GM12878 (cell line): Measurements from ENCODE around the gene TEC.

Experiments
- BHLHE40 ChIP-seq, 2 experiments: fragments of 450-650 bp in 1 of 2; IDR thresholded peaks; 2 replicates each; pipeline ENCODE4 v1.6.1; 2011 to 2017; ENCODE audit warnings: low read depth in 2 of 2, borderline replicate concordance in 1 of 2, improper control_type of control experiment in 1 of 2, low read length in 1 of 2, mild to moderate bottlenecking in 1 of 2
- FOS ChIP-seq: IDR thresholded peaks from 3 replicates; pipeline ENCODE4 v1.6.1; 2011; ENCODE audit warnings: borderline replicate concordance; ENCODE audit not compliant: insufficient read length; ENCODE audit errors: extremely low read depth
- KAT2A ChIP-seq: conservative IDR thresholded peaks from 2 replicates; pipeline ENCODE4 v1.6.1; 2011; ENCODE audit warnings: low read depth, low read length; ENCODE audit not compliant: control insufficient read depth
- MYC ChIP-seq: IDR thresholded peaks from 2 replicates; pipeline ENCODE4 v1.6.1; 2011; ENCODE audit warnings: mild to moderate bottlenecking, low read length, moderate library complexity, inconsistent platforms; ENCODE audit not compliant: insufficient read depth, insufficient replicate concordance, insufficient read length, severe bottlenecking
- POLR2A ChIP-seq: IDR thresholded peaks from 2 replicates; pipeline ENCODE4 v1.6.1; 2011; ENCODE audit warnings: low read depth, mild to moderate bottlenecking, low read length
- POLR2AphosphoS5 ChIP-seq: IDR thresholded peaks from 2 replicates; pipeline ENCODE4 v1.6.1; 2011; ENCODE audit warnings: mild to moderate bottlenecking, low read length, inconsistent platforms
- POU2F2 ChIP-seq: IDR thresholded peaks from 3 replicates; pipeline ENCODE4 v1.6.1; 2011; ENCODE audit warnings: low read depth, mild to moderate bottlenecking, low read length, borderline replicate concordance
- TARDBP ChIP-seq: IDR thresholded peaks from 2 replicates; pipeline ENCODE4 v1.6.1; 2016; ENCODE audit warnings: borderline replicate concordance
- TCF12 ChIP-seq: IDR thresholded peaks from 2 replicates; pipeline ENCODE4 v1.6.1; 2011; ENCODE audit warnings: low read depth, mild to moderate bottlenecking, low read length
- TCF7 ChIP-seq: IDR thresholded peaks from 2 replicates; pipeline ENCODE4 v1.6.1; 2014; ENCODE audit warnings: antibody characterized with exemption, borderline replicate concordance
- TF ChIP-seq, protein P1 (sequence below), 3 experiments: IDR thresholded peaks in 2 of 3; conservative IDR thresholded peaks in 1 of 3; 2 replicates each; pipeline ENCODE4 v1.5.1; 2011; ENCODE audit warnings: low read depth in 3 of 3, low read length in 3 of 3, mild to moderate bottlenecking in 3 of 3, control low read depth in 2 of 3, moderate library complexity in 2 of 3, inconsistent platforms in 1 of 3, mixed read lengths in 1 of 3; ENCODE audit not compliant: control insufficient read depth in 2 of 3, insufficient read depth in 1 of 3; ENCODE audit errors: extremely low read depth in 1 of 3
- TF ChIP-seq, protein P2 (sequence below): IDR thresholded peaks from 2 replicates; pipeline ENCODE4 v1.6.1; 2012; ENCODE audit warnings: low read length, inconsistent platforms
- TF ChIP-seq, protein P3 (sequence below): IDR thresholded peaks from 2 replicates; pipeline ENCODE4 v1.6.1; 2011; ENCODE audit warnings: low read depth, low read length, improper control_type of control experiment, borderline replicate concordance

DNA sequence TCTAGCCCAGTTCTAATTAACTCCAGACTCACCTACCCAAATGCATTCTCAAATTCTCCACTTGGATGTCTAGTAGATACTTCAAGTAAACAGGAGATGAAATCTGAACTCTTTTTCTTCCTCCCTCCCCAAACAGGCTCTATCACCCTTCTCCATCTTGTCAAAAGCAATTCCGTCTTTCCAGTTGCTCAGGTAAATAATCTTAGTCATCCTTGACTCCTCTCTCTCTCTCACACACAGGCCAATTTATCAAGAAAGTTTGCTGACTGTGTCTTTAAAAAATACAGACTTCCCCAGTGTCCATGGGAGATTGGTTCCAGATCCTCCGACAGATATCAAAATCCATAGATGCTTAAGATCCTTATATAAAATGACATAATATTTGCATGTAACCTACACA is 148.5 kb downstream of the TEC start:
- no peak for TF ChIP-seq POU2F2
- TF ChIP-seq POLR2A: no peak
- TF ChIP-seq, protein P1, sequence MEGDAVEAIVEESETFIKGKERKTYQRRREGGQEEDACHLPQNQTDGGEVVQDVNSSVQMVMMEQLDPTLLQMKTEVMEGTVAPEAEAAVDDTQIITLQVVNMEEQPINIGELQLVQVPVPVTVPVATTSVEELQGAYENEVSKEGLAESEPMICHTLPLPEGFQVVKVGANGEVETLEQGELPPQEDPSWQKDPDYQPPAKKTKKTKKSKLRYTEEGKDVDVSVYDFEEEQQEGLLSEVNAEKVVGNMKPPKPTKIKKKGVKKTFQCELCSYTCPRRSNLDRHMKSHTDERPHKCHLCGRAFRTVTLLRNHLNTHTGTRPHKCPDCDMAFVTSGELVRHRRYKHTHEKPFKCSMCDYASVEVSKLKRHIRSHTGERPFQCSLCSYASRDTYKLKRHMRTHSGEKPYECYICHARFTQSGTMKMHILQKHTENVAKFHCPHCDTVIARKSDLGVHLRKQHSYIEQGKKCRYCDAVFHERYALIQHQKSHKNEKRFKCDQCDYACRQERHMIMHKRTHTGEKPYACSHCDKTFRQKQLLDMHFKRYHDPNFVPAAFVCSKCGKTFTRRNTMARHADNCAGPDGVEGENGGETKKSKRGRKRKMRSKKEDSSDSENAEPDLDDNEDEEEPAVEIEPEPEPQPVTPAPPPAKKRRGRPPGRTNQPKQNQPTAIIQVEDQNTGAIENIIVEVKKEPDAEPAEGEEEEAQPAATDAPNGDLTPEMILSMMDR (IDR thresholded peaks at IDR 0.05 in 2 of 3, conservative IDR thresholded peaks at IDR 0.05 in 1 of 3; ENCODE audit: control insufficient read depth in 2 of 3, extremely low read depth in 1 of 3, insufficient read depth in 1 of 3, low read depth in 3 of 3, low read length in 3 of 3): no peak
- no peak for TF ChIP-seq POLR2AphosphoS5
- TF ChIP-seq, protein P2, sequence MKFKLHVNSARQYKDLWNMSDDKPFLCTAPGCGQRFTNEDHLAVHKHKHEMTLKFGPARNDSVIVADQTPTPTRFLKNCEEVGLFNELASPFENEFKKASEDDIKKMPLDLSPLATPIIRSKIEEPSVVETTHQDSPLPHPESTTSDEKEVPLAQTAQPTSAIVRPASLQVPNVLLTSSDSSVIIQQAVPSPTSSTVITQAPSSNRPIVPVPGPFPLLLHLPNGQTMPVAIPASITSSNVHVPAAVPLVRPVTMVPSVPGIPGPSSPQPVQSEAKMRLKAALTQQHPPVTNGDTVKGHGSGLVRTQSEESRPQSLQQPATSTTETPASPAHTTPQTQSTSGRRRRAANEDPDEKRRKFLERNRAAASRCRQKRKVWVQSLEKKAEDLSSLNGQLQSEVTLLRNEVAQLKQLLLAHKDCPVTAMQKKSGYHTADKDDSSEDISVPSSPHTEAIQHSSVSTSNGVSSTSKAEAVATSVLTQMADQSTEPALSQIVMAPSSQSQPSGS: no peak
- TF ChIP-seq MYC: no peak
- no peak for TF ChIP-seq BHLHE40 (IDR thresholded peaks at IDR 0.05; ENCODE audit: borderline replicate concordance in 1 of 2, low read depth in 2 of 2, low read length in 1 of 2)
- no peak for TF ChIP-seq TCF7
- TF ChIP-seq TARDBP: no peak
- no peak for TF ChIP-seq TCF12
- TF ChIP-seq FOS: no peak
- TF ChIP-seq, protein P3, sequence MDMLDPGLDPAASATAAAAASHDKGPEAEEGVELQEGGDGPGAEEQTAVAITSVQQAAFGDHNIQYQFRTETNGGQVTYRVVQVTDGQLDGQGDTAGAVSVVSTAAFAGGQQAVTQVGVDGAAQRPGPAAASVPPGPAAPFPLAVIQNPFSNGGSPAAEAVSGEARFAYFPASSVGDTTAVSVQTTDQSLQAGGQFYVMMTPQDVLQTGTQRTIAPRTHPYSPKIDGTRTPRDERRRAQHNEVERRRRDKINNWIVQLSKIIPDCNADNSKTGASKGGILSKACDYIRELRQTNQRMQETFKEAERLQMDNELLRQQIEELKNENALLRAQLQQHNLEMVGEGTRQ: no peak
- TF ChIP-seq KAT2A: no peak
